ENCODE measurements around the gene CLCN4. TPM values are rescaled to one million over a fixed set of nuclear protein-coding genes. Genes with fewer than 3 reads are reported as not detected.

The CLCN4 gene
- total and polyA plus RNA-seq, 10 of the 15 experiments (the other 5 are each of a cell fraction or from before 2014, with no cell fraction given), result 0.90 to 6.9 (median 2.9) TPM

GRCh38 chrX:10135561-10136399 lies 21.0 kb upstream of the CLCN4 start:
- CTCF ChIA-PET, result no interaction called here
- Histone ChIP-seq H3K4me1 (ENCODE audit: control insufficient read depth, insufficient read depth, low read length) (no peaks in the 10 kb centered on the region), H3K9me3 (replicated peaks; ENCODE audit: control insufficient read depth, insufficient read depth, low read length) (no peaks in the 10 kb centered on the region), H3K9ac (ENCODE audit: control insufficient read depth, insufficient read depth, low read length) (no peak overlapping the region), H3K36me3 (ENCODE audit: control insufficient read depth in 2 of 2, insufficient read depth in 2 of 2, low read length in 1 of 2) (peaks cover 0 to 2% of the 10 kb centered on the region in 2 experiments; a peak in 2 of 4 replicates), H4K20me1 (ENCODE audit: control insufficient read depth, insufficient read depth) (no peaks in the 10 kb centered on the region), H3K27me3 (replicated peaks in 1 of 2; ENCODE audit: control insufficient read depth in 2 of 2, insufficient read depth in 2 of 2, low read length in 1 of 2) (no peaks in the 10 kb centered on the region), H3K79me2 (ENCODE audit: control insufficient read depth, insufficient read depth, low read length) (no peaks in the 10 kb centered on the region), H3K4me2 (ENCODE audit: control insufficient read depth, insufficient read depth) (no peak overlapping the region), H2AFZ (ENCODE audit: control insufficient read depth, low read depth, low read length) (no peak overlapping the region), H3K4me3 (no peak overlapping the region), H3K27ac (ENCODE audit: control insufficient read depth, insufficient read depth) (no peak overlapping the region)
- RAD21 ChIA-PET (ENCODE audit: unreplicated experiment), result no interaction called here
- intact Hi-C loops (cut with micrococcal nuclease; ENCODE audit: unreplicated experiment), result no loop called here
- no peak for DNase-seq (ENCODE audit: low read depth, low spot score)
- POLR2A ChIA-PET, result no interaction called here
- in situ Hi-C loops (cut with MboI), result no loop called here
- 65% methylated on average over 27 of the region's 28 CpGs for WGBS (ENCODE audit: insufficient coverage, insufficient replicate concordance, low lambda C conversion rate, missing lambda C conversion rate)
- BruUV-seq (replicated peaks), result no TSS peak
- ATAC-seq, result no peak
- no peak for TF ChIP-seq NFIC (IDR thresholded peaks at IDR 0.05; ENCODE audit: low read depth, low read length)
- no peak for TF ChIP-seq CBFB (IDR thresholded peaks at IDR 0.05; ENCODE audit: low read depth)
- TF ChIP-seq KLF5 (IDR thresholded peaks at IDR 0.05; ENCODE audit: partially characterized antibody), result no peak
- no peak for TF ChIP-seq BACH1 (IDR thresholded peaks at IDR 0.05; ENCODE audit: borderline replicate concordance)
- TF ChIP-seq MYC (IDR thresholded peaks at IDR 0.05; ENCODE audit: insufficient read depth, insufficient read length, insufficient replicate concordance, low read length, severe bottlenecking), result no peak
- TF ChIP-seq SKIL (IDR thresholded peaks at IDR 0.05; ENCODE audit: low read depth, poor library complexity, severe bottlenecking), result no peak
- TF ChIP-seq, protein P1, sequence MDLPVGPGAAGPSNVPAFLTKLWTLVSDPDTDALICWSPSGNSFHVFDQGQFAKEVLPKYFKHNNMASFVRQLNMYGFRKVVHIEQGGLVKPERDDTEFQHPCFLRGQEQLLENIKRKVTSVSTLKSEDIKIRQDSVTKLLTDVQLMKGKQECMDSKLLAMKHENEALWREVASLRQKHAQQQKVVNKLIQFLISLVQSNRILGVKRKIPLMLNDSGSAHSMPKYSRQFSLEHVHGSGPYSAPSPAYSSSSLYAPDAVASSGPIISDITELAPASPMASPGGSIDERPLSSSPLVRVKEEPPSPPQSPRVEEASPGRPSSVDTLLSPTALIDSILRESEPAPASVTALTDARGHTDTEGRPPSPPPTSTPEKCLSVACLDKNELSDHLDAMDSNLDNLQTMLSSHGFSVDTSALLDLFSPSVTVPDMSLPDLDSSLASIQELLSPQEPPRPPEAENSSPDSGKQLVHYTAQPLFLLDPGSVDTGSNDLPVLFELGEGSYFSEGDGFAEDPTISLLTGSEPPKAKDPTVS (IDR thresholded peaks at IDR 0.05; ENCODE audit: low read depth, low read length), result no peak
- no peak for TF ChIP-seq FOS (IDR thresholded peaks at IDR 0.05; ENCODE audit: borderline replicate concordance, extremely low read depth, insufficient read length)
- TF ChIP-seq SMC3 (IDR thresholded peaks at IDR 0.05; ENCODE audit: borderline replicate concordance, low read length), result no peak
- no peak for TF ChIP-seq MEF2B (IDR thresholded peaks at IDR 0.05; ENCODE audit: partially characterized antibody, poor library complexity, severe bottlenecking)
- no peak for TF ChIP-seq HDGF (IDR thresholded peaks at IDR 0.05)
- no peak for TF ChIP-seq BMI1 (IDR thresholded peaks at IDR 0.05; ENCODE audit: borderline replicate concordance)
- TF ChIP-seq, protein P2, sequence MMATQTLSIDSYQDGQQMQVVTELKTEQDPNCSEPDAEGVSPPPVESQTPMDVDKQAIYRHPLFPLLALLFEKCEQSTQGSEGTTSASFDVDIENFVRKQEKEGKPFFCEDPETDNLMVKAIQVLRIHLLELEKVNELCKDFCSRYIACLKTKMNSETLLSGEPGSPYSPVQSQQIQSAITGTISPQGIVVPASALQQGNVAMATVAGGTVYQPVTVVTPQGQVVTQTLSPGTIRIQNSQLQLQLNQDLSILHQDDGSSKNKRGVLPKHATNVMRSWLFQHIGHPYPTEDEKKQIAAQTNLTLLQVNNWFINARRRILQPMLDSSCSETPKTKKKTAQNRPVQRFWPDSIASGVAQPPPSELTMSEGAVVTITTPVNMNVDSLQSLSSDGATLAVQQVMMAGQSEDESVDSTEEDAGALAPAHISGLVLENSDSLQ (IDR thresholded peaks at IDR 0.05), result no peak
- TF ChIP-seq EP300 (IDR thresholded peaks at IDR 0.05; ENCODE audit: borderline replicate concordance in 1 of 2, control insufficient read depth in 1 of 2, low read depth in 2 of 2, low read length in 2 of 2), result no peak
- TF ChIP-seq POU2F2 (IDR thresholded peaks at IDR 0.05; ENCODE audit: borderline replicate concordance, low read depth, low read length), result no peak
- no peak for TF ChIP-seq TAF1 (IDR thresholded peaks at IDR 0.05; ENCODE audit: borderline replicate concordance, low read depth, low read length)
- no peak for FAIRE-seq
- SMC1A ChIA-PET (ENCODE audit: uncharacterized antibody, unreplicated experiment), result no interaction called here

Measured in GM12878 (cell line).